HepG2 (cell line): ENCODE measurements around the gene LMF2. TPM values are rescaled to one million over a fixed set of nuclear protein-coding genes. Genes with fewer than 3 reads are reported as not detected.

Source experiments
- ATAC-seq: fragments of 200-7000 bp; cut with Tn5 transposase; 3 replicates; pipeline ENCODE4 v1.9.1; 2020; ENCODE audit warnings: mild to moderate bottlenecking, moderate library complexity
- BruUV-seq: library from RNA; stranded (reverse); fragments of 400-500 nt; replicated peaks from 2 replicates; lab custom pipeline; 2021; lab: Mats Ljungman, UMichigan
- CTCF ChIA-PET: fragments of 300-600 bp; formaldehyde crosslinking; extraction: SDS; loops from one replicate; lab custom pipeline; 2021; ENCODE audit warnings: low total read pairs, inconsistent platforms, low intra/inter-chr PET ratio; lab: Yijun Ruan, JAX
- POLR2A ChIA-PET: fragments of 350-600 bp; sonication (Branson Sonifier 250); formaldehyde crosslinking; loops from one replicate; lab custom pipeline; 2020; ENCODE audit warnings: antibody characterized with exemption, inconsistent platforms; lab: Yijun Ruan, JAX
- DNase-seq: peaks from one replicate; pipeline ENCODE4 v3.0.0-alpha.2; 2015; ENCODE audit warnings: low spot score
- FAIRE-seq: peaks from 3 replicates; lab custom pipeline; 2011; peaks lifted over from hg19 to GRCh38; lab: Jason Lieb, UNC
- H2AFZ ChIP-seq: one replicate; pipeline ENCODE4 v1.6.1; 2011; ENCODE audit warnings: low read length, inconsistent platforms
- H3K27ac ChIP-seq: fragments of 300-600 bp; 3 replicates; pipeline ENCODE4 v1.8.0; 2011; ENCODE audit warnings: mixed run types, mild to moderate bottlenecking, mixed read lengths, low read length, inconsistent platforms; ENCODE audit not compliant: insufficient read depth; ENCODE audit errors: extremely low read length
- H3K27me3 ChIP-seq, 2 experiments: fragments of 200-600 bp in 1 of 2; 2 replicates in 1 of 2; 3 replicates in 1 of 2; pipeline versions ENCODE4 v1.6.0 to v1.8.0; 2011; ENCODE audit warnings: low read length in 2 of 2, mild to moderate bottlenecking in 2 of 2, moderate library complexity in 2 of 2, inconsistent platforms in 1 of 2; ENCODE audit not compliant: insufficient read depth in 2 of 2, control insufficient read depth in 1 of 2
- H3K36me3 ChIP-seq, 2 experiments: fragments of 200-600 bp in 1 of 2; replicated peaks in 1 of 2; 2 replicates in 1 of 2; 3 replicates in 1 of 2; pipeline versions ENCODE4 v1.5.1 to v1.8.0; 2011; ENCODE audit warnings: low read length in 2 of 2, inconsistent platforms in 1 of 2; ENCODE audit not compliant: insufficient read depth in 2 of 2, control insufficient read depth in 1 of 2
- H3K4me1 ChIP-seq: 2 replicates; pipeline ENCODE4 v1.5.1; 2012; ENCODE audit warnings: low read length, inconsistent platforms; ENCODE audit not compliant: insufficient read depth
- H3K4me2 ChIP-seq: 2 replicates; pipeline ENCODE4 v1.6.0; 2011; ENCODE audit warnings: low read depth, low read length, inconsistent platforms
- H3K4me3 ChIP-seq, 3 experiments: fragments of 200-600 bp in 1 of 3; sonication (generic), shearing (Covaris generic) in 1 of 3; replicated peaks in 1 of 3; 2 replicates each; pipeline ENCODE4 v1.5.1; 2011 to 2016; ENCODE audit warnings: low read length in 3 of 3, inconsistent platforms in 2 of 3, low read depth in 2 of 3, mild to moderate bottlenecking in 2 of 3, control low read depth in 1 of 3, mixed read lengths in 1 of 3; ENCODE audit not compliant: insufficient read depth in 1 of 3
- H3K79me2 ChIP-seq: one replicate; pipeline ENCODE4 v1.6.1; 2011; ENCODE audit warnings: low read length, inconsistent platforms; ENCODE audit not compliant: insufficient read depth
- H3K9ac ChIP-seq: 2 replicates; pipeline ENCODE4 v1.6.0; 2011; ENCODE audit warnings: mild to moderate bottlenecking, low read depth, low read length, inconsistent platforms; ENCODE audit not compliant: insufficient read depth
- H3K9me3 ChIP-seq: 2 replicates; pipeline ENCODE4 v1.5.1; 2012; ENCODE audit warnings: mild to moderate bottlenecking, low read length
- H4K20me1 ChIP-seq: 2 replicates; pipeline ENCODE4 v1.6.0; 2011; ENCODE audit warnings: inconsistent platforms, mild to moderate bottlenecking, low read length, moderate library complexity; ENCODE audit not compliant: insufficient read depth
- PAXIP1 ChIP-seq: sonication (generic); formaldehyde crosslinking; conservative IDR thresholded peaks from 2 replicates; pipeline ENCODE4 v1.4.0; 2020; ENCODE audit warnings: mild to moderate bottlenecking, missing genetic modification reagents, moderate library complexity
- TERF1 ChIP-seq: sonication (generic); formaldehyde crosslinking; IDR thresholded peaks from 2 replicates; pipeline ENCODE4 v1.8.0; 2022; ENCODE audit warnings: mild to moderate bottlenecking, missing genetic modification reagents, moderate library complexity
- TIGD3 ChIP-seq: sonication (generic); formaldehyde crosslinking; IDR thresholded peaks from 2 replicates; pipeline ENCODE4 v1.5.1; 2020; ENCODE audit warnings: mild to moderate bottlenecking, missing genetic modification reagents, borderline replicate concordance
- ZNF142 ChIP-seq: sonication (generic); formaldehyde crosslinking; IDR thresholded peaks from 2 replicates; pipeline ENCODE4 v1.4.0; 2020; ENCODE audit warnings: missing genetic modification reagents
- ZNF33B ChIP-seq: sonication (generic); formaldehyde crosslinking; IDR thresholded peaks from 2 replicates; pipeline ENCODE4 v1.5.1; 2020; ENCODE audit warnings: mild to moderate bottlenecking, missing genetic modification reagents
- ZNF350 ChIP-seq: sonication (generic); formaldehyde crosslinking; IDR thresholded peaks from 2 replicates; pipeline ENCODE4 v1.4.0; 2020; ENCODE audit warnings: mild to moderate bottlenecking, low read depth, missing genetic modification reagents, borderline replicate concordance
- ZNF354B ChIP-seq: sonication (generic); formaldehyde crosslinking; IDR thresholded peaks from 2 replicates; pipeline ENCODE4 v1.8.0; 2022; ENCODE audit warnings: mild to moderate bottlenecking, missing genetic modification reagents
- WGBS: methylation state at CpG from one replicate; pipeline ENCODE4 v1.1.6; 2017; ENCODE audit warnings: low lambda C conversion rate; 5-methylcytosine and 5-hydroxymethylcytosine counted together
- in situ Hi-C: cut with HindIII; loops from 2 replicates; pipeline ENCODE4 v1.10.0; 2017; ENCODE audit warnings: low pct_unique_long_range_greater_than_20kb; ENCODE audit not compliant: extremely low pct_ligation_motif_present
- intact Hi-C: fragments of 100-400 bp; cut with micrococcal nuclease; formaldehyde crosslinking; loops from one replicate; pipeline ENCODE4 v1.10.0; 2022; ENCODE audit not compliant: unreplicated experiment
- polyA plus RNA-seq, 8 experiments: library from polyadenylated mRNA; depleted of rRNA in 3 of 8; stranded (reverse) in 7 of 8; unstranded in 1 of 8; fragments of >200 nt; fragmentation: Illumina TruSeq in 4 of 8; extraction: Trizol in 4 of 8; gene quantifications; 2 replicates each; pipeline versions ENCODE4 v1.2.1 to v1.2.3, GENCODE V29; 2011 to 2016; ENCODE audit warnings: low read depth in 4 of 8, missing spikeins in 1 of 8, mixed read lengths in 1 of 8; ENCODE audit not compliant: insufficient read depth in 1 of 8
- total RNA-seq, 5 experiments: library from RNA; depleted of rRNA; stranded (reverse); fragments of >200 nt; fragmentation: Illumina TruSeq; extraction: Trizol; gene quantifications; 2 replicates each; pipeline ENCODE4 v1.2.3, GENCODE V29; 2016; ENCODE audit warnings: low read depth in 1 of 5

LMF2 gene
- total and polyA plus RNA-seq, 2 of the 13 experiments (the other 11 are each of a cell fraction or from before 2014, with no cell fraction given) = 23.3 to 30.6 TPM

- ATAC-seq = no peak
- 72% methylated on average over 8 of the region's 18 CpGs for WGBS
These were observed 19.4 kb downstream of the LMF2 start for GRCh38 chr22:50488006-50488677.

More at GRCh38 chr22:50488006-50488677, 19.4 kb downstream of the LMF2 start:
- POLR2A ChIA-PET = interaction anchor here (1.5 kb wide), 1 partner anchor 10 kb away, joined by 5 read pairs; no protein-coding TSS in a partner anchor
- BruUV-seq = no TSS peak
- H3K27me3 ChIP-seq = no peaks in the 10 kb centered on the region
- peak overlapping the region in 1 of 3 experiments; percentile 64; a peak in 1 of 6 replicates for H3K4me3 ChIP-seq
- DNase-seq (no peak), FAIRE-seq (no peak)
- H2AFZ ChIP-seq = no peak overlapping the region
- H3K36me3 ChIP-seq = no peaks in the 10 kb centered on the region
- intact Hi-C loops = no loop called here
- H3K4me2 ChIP-seq = no peak overlapping the region
- H3K79me2 ChIP-seq = no peaks in the 10 kb centered on the region
- no peak for TF ChIP-seq ZNF350 (CRISPR knock-in tag)
- no peak for TF ChIP-seq PAXIP1 (CRISPR knock-in tag)
- no peak for TF ChIP-seq ZNF354B
- no peak for TF ChIP-seq TIGD3 (CRISPR knock-in tag)
- no peak for TF ChIP-seq ZNF33B
- no peak for TF ChIP-seq TERF1 (CRISPR knock-in tag)
- no peak for TF ChIP-seq ZNF142
- CTCF ChIA-PET = no interaction called here
- in situ Hi-C loops = no loop called here
- no peaks in the 10 kb centered on the region for H3K9me3 ChIP-seq
- H4K20me1 ChIP-seq = no peaks in the 10 kb centered on the region; the same call in 1 of the 2 replicates
- H3K27ac ChIP-seq = no peak overlapping the region
- no peak overlapping the region for H3K9ac ChIP-seq
- peaks cover 49% of the 10 kb centered on the region for H3K4me1 ChIP-seq
